Posterior vena cava (tissue), 2 donors: Measurements from ENCODE around the gene CHERP. TPM values are rescaled to one million over a fixed set of nuclear protein-coding genes. Genes with fewer than 3 reads are reported as not detected.

Experiments used
- total RNA-seq, 2 donors: library from RNA; stranded (reverse); fragmentation: NEBNext Ultra II Directional; extraction: Animal tissue kit (Norgen Biotek cat#: 25700); gene quantifications; one replicate each; pipeline ENCODE4 v1.2.1, GENCODE V29; 2021
- donor health status: DM: yes; HTN: yes; CAD: no.
- donor health status: DM: yes; HTN: yes; CAD: no.

Gene CHERP
- total RNA-seq, 2 donors from 2014 or later, result 21.4 to 23.6 TPM

Other genes starting within 250 kb of the CHERP start
- 100 to 1,000 TPM in 1 of 2 donors, 10 to 100 TPM in 1; 97.8 to 208 TPM for gene KLF2, start 217.6 kb downstream of the CHERP start, total RNA-seq
- 10 to 100 TPM; 33.0 to 36.4 TPM for gene EPS15L1, start 70.5 kb downstream of the CHERP start, total RNA-seq
- not detected for gene CALR3, start 46.3 kb downstream of the CHERP start, total RNA-seq
- gene C19orf44, start 46.0 kb downstream of the CHERP start, total RNA-seq, result 1 to 10 TPM; 4.2 to 4.6 TPM
- gene SLC35E1, start 30.0 kb upstream of the CHERP start, total RNA-seq, result 10 to 100 TPM; 30.8 to 33.6 TPM
- gene MED26, start 85.8 kb upstream of the CHERP start, total RNA-seq, result 1 to 10 TPM; 5.9 to 6.1 TPM
- 10 to 100 TPM; 42.4 to 61.8 TPM for gene SMIM7, start 117.7 kb upstream of the CHERP start, total RNA-seq
- 1 to 10 TPM; 1.9 to 3.5 TPM for gene TMEM38A, start 118.7 kb upstream of the CHERP start, total RNA-seq
- gene NWD1, start 177.4 kb upstream of the CHERP start, total RNA-seq, result under 1 TPM; 0.05 TPM